Measurements from ENCODE around the gene OXSM. TPM values are rescaled to one million over a fixed set of nuclear protein-coding genes. Genes with fewer than 3 reads are reported as not detected.

Gene OXSM
- total RNA-seq, 6 donors from 2014 or later, result 4.2 to 9.1 (median 7.8) TPM

- no peaks in the 10 kb centered on the region for H3K27me3 ChIP-seq
- no peak for ATAC-seq (ENCODE audit: low FRiP score in 2 of 2)
- TF ChIP-seq POLR2AphosphoS5 (IDR thresholded peaks at IDR 0.05) (no peak), CTCF (IDR thresholded peaks at IDR 0.05) (no peak), POLR2A (IDR thresholded peaks at IDR 0.05) (no peak), EP300 (IDR thresholded peaks at IDR 0.05) (no peak)
- no peak overlapping the region for H3K4me3 ChIP-seq
- no peak for DNase-seq
- no peaks in the 10 kb centered on the region for H3K4me1 ChIP-seq
- H3K36me3 ChIP-seq, result peaks cover 5 to 40% (median 16%) of the 10 kb centered on the region in 4 donors
- no peak overlapping the region for H3K27ac ChIP-seq
- no peaks in the 10 kb centered on the region for H3K9me3 ChIP-seq
- 91 to 93% methylated on average over 3 of the region's 3 CpGs for WGBS, 2 donors
These were observed 38.8 kb upstream of the OXSM start for GRCh38 chr3:25751048-25751447.

GRCh38 chr3:25751725-25752124, 38.2 kb upstream of the OXSM start:
- DNase-seq, result no peak
- ATAC-seq (ENCODE audit: low FRiP score in 2 of 2), result no peak

GRCh38 chr3:25768851-25769250, 21.0 kb upstream of the OXSM start:
- WGBS, 2 donors, result 95 to 96% methylated on average over 6 of the region's 6 CpGs
- H3K27ac ChIP-seq, result no peak overlapping the region

More at GRCh38 chr3:25751725-25752124, 38.2 kb upstream of the OXSM start:
- Histone ChIP-seq H3K9me3 (no peaks in the 10 kb centered on the region), H3K27me3 (no peaks in the 10 kb centered on the region), H3K4me1 (no peaks in the 10 kb centered on the region), H3K27ac (no peak overlapping the region), H3K36me3 (peaks cover 5 to 39% (median 16%) of the 10 kb centered on the region in 4 donors), H3K4me3 (no peak overlapping the region)
- TF ChIP-seq EP300 (IDR thresholded peaks at IDR 0.05), result no peak
- WGBS, 2 donors, result 71 to 72% methylated on average over 1 of the region's 1 CpG

DNA sequence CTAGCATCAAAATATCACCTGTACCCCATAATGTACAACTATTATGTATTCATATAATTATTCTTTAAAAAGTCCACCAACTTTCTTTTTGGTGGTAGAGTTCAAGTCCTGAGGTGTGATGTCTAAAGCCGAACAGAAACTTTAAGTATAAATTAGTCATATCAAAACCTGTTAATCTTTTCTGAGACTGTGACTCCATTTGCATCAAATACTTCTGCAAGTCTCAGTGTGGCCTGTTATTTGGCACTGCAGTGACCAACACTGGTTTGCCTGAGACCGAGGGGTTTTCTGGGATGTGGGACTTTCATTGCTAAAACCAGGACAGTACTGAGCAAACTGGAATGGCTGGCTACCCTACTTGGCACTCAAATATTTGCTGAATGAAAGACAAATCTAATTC, 14.0 kb upstream of the OXSM start:
- ATAC-seq (ENCODE audit: low FRiP score in 2 of 2), result no peak
- 95 to 99% methylated on average over 2 of the region's 2 CpGs for WGBS, 2 donors
- no peaks in the 10 kb centered on the region for H3K4me1 ChIP-seq
- no peaks in the 10 kb centered on the region for H3K9me3 ChIP-seq
- no peak for DNase-seq
- H3K4me3 ChIP-seq, result no peak overlapping the region
- TF ChIP-seq EP300 (IDR thresholded peaks at IDR 0.05) (no peak), POLR2AphosphoS5 (IDR thresholded peaks at IDR 0.05) (no peak), CTCF (IDR thresholded peaks at IDR 0.05) (no peak)
- no peaks in the 10 kb centered on the region for H3K27me3 ChIP-seq
- H3K27ac ChIP-seq, result no peak overlapping the region
- peaks cover 6 to 46% (median 28%) of the 10 kb centered on the region in 4 donors for H3K36me3 ChIP-seq

More at GRCh38 chr3:25768851-25769250, 21.0 kb upstream of the OXSM start:
- no peak overlapping the region for H3K4me3 ChIP-seq
- H3K4me1 ChIP-seq, result no peaks in the 10 kb centered on the region
- H3K27me3 ChIP-seq, result no peaks in the 10 kb centered on the region
- no peak for TF ChIP-seq POLR2A (IDR thresholded peaks at IDR 0.05)
- no peak for TF ChIP-seq EP300 (IDR thresholded peaks at IDR 0.05)
- TF ChIP-seq CTCF (IDR thresholded peaks at IDR 0.05), result no peak
- no peak for TF ChIP-seq POLR2AphosphoS5 (IDR thresholded peaks at IDR 0.05)
- peaks cover 0 to 10% (median 3%) of the 10 kb centered on the region in 4 donors for H3K36me3 ChIP-seq
- ATAC-seq (ENCODE audit: low FRiP score in 2 of 2), result no peak
- DNase-seq, result no peak
- H3K9me3 ChIP-seq, result no peaks in the 10 kb centered on the region

DNA sequence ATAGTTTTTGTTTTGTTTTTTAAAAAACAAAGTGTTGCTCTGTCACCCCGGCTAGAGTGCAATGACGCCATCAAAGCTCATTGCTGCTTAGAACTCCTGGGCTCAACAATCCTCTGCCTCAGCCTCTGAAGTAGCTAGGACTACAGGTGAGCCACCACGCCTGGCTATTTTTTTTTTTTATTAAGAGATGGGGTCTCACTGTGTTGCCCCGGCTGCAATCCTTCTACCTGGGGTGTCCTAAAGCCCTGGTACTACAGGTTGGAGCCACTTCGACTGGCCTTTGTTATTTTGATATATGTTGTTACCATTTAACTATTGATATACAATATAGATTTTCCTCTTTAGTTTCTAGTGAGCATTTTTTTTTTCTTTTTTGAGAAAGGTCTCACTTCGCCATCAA, 9.3 kb upstream of the OXSM start:
- ATAC-seq (ENCODE audit: low FRiP score in 2 of 2) (no peak), DNase-seq (no peak)
- Histone ChIP-seq H3K9me3 (peaks cover 0 to 5% (median 0%) of the 10 kb centered on the region in 4 donors), H3K27ac (no peak overlapping the region), H3K4me1 (peaks cover 9 to 16% (median 13%) of the 10 kb centered on the region in 4 donors), H3K4me3 (no peak overlapping the region), H3K27me3 (no peaks in the 10 kb centered on the region), H3K36me3 (peaks cover 0 to 27% (median 15%) of the 10 kb centered on the region in 4 donors)
- 96 to 97% methylated on average over 6 of the region's 6 CpGs for WGBS, 2 donors
- no peak for TF ChIP-seq POLR2A (IDR thresholded peaks at IDR 0.05)
- TF ChIP-seq EP300 (IDR thresholded peaks at IDR 0.05), result no peak
- no peak for TF ChIP-seq POLR2AphosphoS5 (IDR thresholded peaks at IDR 0.05)
- TF ChIP-seq CTCF (IDR thresholded peaks at IDR 0.05), result no peak
